OCI-M2 (cell line): Measurements from ENCODE around the gene CPNE5.
A peak's percentile ranks its signal among the peaks of the same experiment; 100 is the strongest.

Experiments
- DNase-seq: peaks from one replicate; lab custom pipeline; 2025; ENCODE audit not compliant: unreplicated experiment; lab: John Stamatoyannopoulos, UW

Gene CPNE5

DNA sequence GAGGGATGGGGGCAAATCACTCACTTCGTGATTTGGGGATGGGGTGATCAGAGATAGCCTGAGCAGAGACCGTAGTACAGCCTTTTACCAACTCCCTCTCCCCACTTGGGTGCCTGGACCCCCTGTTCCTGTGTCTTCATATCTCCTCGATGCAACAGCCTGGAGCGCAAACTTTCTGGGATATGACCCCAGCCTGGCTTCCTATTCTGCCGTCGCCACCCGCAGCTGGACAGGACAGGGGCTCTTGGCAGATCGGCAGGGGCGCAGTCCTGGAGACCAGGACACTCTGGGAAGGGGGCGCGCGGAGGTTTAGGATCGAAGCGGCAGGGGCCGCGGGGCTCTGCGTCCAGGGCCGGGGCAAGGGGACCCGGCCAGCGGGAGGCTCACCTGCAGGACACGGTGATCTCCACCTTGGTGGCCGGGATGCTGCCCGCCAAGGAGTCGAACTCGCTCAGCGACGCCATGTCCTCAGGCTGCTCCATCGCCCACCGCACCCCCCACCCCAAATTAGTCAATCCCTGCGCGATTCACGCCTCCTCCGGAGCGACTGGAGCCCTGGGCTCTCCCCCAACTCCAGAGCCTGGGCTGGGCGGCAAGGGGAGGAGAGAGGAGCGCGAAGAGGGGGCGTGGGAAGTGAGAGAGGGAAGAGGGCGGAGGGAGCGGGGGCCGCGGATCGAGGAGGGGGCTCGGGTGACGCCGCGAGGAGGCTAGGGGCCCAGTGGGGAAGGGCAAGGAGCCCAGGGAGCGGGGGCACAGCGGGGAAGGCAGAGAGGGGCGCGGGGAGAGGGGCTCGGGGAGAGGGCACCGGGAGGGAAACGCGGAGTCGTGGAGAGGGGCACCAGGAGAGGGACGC lies at the start of gene CPNE5:
TSS of gene CPNE5 (minus strand) at position 549 of the 853 bp plus-strand sequence. CDS start at position 482, 67 bp downstream.
- no peak for DNase-seq

DNA sequence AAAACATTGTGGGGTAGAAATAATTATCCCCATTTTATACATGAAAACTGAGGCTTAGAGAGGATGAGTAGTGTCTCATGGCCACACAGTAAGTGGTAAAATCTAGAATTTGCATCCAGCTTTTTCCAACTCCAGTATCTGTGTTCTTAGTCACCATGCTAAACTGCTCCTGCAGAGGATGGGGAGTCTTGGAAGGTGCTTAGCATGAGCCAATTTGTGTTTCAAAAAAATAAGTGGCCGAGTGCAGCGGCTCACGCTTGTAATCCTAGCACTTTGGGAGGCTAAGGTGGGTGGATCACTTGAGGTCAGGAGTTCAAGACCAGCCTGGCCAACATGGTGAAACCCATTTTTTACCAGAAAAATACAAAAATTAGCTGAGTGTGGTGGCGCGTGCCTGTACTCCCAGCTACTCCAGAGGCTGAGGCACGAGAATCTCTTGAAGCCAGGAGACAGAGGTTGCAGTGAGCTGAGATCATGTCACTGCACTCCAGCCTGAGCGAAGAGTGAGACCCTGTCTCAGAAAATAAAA lies 48.9 kb upstream of the CPNE5 start:
- no peak for DNase-seq

DNA sequence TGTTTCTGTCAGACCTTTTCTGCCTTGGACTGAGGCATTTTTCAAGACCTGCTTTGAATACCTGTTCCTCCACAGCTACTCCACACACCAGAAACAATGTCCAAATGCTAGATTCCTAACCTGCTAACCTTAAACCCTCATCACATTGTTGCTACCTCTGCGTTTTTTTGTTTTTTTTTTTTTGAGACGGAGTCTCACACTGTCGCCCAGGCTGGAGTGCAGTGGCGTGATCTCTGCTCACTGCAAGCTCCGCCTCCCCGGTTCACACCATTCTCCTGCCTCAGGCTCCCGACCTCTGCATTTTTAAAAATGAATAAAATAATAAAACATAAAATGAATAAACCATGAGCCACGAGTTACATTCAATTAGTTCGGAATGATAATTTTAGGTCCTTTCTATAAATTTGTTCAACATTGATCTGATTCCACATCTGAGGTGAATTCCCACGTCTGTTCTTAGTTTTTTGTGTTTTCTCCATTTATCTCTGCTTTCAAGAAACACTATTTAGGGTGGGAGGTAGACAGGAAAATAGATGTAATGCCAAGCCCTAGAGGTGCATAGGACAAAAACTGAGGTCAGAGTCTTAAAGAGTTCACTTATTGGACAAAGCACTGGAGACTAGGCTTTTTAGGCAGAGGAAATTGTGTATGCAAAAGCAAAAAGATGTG lies 47.8 kb upstream of the CPNE5 start:
- no peak for DNase-seq

DNA sequence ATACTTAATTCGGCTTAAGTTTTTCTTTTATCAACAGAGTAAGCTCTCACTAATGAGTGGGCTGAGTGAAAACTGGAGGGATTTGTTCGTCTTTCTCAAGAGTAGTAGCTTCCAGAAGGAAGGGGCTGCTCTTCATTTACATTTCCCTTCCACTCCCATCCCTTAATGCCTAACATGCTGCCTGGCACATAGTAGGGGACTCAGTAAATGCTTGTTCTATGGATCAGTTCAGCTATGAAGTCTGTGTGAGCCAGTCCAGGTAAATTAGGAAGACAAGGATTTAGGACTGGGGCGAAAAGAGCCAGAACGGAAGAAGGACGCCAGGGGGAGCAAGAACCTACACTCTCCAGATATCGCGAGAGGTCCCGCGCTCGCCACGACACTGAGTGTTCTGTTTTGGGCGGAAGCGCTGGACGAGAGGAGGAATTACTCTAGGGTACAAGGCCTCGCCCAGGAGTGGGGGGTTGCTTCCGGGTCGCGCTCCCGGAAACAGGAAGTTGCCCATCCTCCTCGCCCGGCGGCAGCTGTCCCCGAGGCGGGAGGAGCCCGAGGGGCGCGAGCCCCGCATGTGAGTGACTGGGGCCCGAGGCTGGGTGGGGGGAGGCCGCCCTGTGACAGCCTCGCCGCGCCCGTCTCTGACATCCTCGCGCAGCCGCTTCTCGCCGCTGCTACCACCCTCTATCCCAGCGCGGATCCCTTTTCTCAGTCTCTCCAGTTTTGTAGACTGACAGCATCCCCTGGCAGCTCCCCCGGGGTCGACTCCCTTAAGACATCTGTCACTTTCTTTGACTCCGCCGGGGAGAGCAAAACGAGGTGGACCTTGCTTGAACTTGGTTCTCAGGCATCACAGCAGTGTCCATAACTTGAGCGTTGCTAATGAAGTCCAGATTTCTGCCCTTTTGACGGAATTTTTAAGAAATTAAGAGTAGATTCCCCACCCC lies 46.5 kb upstream of the CPNE5 start, which contains the start of gene C6orf89:
TSS of gene C6orf89 (plus strand) at position 492 of the 941 bp plus-strand sequence. CDS start 13,493 bp downstream, outside the sequence.
- DNase-seq: peak; percentile 92

DNA sequence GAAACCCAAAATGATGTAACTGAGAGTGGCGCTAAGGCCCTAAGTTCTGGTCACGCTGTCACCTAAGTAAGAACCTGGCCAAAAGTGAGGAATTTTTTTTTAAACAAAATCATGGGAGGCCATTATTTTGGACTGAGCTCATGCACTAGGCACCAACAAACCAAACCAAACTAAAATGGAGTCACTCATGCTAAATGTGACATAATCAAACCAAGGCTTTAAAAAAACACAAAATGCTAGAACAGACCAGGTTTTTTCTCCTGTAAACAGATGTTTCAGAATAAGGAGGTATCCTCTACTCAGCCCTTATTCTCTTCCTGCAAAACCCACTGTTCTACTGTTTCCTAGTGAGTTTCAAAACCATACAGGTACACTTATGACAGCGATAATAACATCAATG lies 45.4 kb upstream of the CPNE5 start:
- DNase-seq: no peak

DNA sequence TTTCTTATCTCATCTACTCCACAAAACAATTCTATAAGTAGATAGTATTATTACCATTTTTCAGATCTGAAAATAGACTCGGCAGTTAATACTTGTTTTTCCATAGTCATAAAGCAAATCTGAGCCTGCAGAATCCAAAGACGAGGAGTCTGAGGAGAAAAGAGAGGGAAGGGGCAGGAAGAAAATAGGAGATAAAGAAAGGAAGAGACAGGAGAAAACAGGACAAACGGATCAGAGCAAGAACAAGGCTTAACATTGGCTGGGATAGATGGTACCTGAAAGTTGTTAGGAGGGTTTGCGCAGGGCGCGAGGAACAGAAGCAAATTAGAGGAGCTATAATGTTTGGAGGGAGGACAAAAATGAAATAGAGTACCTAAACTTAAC lies 36.0 kb upstream of the CPNE5 start:
- no peak for DNase-seq

DNA sequence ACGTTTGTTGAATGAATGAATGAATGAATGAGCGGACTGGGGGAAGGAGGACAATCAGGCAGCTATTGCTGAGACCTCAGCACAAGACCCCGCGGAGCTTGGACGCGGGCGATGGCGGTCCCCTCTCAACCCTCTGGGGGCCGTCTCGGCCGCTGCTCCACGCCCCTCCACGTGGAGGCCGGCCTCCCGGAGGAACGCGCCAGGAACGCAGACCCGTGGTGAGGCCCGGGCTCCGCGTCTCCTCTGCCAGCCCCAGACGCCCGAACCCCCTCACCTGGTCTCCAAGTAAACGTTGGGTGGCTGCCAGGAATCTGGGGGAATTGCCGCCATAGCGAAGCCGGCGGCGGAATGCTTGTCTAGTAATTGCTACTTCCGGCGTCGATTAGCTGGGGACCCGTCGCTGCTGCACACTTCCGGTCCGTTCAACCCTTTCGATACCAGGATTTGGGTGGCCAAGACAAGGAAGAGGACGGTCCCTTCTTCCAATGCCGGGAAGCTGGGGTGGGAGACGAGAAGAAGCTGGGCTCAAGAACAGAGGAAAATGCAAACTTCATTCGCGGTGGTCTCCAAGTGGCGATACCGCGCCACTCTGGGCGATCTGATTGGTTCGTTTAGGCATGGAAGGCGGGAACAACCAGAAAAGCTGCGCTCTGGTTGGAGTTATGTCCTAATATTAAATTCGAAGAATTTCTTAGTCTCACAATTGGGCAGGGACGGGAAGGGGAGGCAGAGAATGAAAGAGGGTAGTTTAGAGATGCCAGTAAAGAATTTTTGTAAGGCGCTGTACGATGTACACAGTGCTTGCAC lies 35.4 kb upstream of the CPNE5 start, which contains the start of gene PPIL1:
TSS of gene PPIL1 (minus strand) at position 361 of the 807 bp plus-strand sequence. CDS start at position 330, 31 bp downstream.
- DNase-seq: peak; percentile 78

DNA sequence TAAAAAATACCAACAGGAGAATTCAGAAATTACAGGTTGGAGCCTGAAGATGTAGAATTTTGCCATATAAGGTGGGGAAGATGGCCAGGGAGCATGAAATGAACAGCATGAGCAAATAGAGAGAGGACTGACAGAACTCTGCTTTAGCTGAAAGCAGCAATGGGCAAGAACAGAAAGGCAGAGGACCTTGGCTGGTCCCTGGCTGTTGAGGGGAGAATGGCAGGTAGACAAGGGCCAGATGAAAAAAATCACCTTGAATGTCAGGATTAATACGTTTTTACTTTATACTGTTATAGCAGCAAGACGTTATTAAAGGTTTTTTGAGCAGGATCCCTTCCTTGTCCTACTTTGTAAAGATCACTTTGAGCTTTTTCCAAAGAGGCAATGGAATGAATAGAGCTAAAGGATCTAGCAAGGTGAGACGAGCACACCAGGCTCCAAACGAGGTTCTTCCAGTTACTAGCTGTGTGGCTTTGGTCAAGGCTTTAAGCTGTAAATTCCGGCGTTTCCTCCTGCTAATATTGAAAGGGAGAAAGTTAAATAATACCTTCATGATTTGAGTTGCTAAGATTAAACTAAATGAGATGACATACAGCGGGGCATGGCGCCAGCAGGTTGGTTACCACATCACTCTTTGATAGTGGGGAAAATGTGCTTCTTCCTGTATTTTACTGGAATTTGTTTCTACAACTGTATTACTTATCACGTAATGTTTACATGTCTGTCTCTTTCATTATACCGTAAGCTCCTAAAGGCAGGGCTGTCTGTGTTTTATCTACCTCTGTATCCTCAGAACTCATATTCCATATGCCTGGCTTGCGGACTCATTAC lies 34.6 kb upstream of the CPNE5 start:
- no peak for DNase-seq

DNA sequence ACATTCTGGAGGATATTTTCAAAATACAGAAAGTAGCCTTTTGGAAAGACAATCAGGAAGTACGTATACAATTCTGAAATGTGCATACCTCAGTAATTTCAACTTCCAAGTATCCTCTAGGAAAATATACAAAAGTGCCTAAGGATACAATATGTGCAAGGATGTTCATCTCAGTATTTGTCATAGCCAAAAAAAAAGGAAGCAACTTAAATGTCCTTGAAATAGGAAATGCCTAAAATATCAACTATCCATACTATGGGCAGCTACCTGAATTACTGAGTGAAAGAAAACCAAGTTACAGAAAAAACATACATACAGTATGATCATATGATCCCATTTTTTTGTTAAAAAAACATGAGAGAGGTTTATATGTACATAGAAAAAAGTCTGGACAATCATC lies 33.9 kb upstream of the CPNE5 start:
- DNase-seq: no peak

DNA sequence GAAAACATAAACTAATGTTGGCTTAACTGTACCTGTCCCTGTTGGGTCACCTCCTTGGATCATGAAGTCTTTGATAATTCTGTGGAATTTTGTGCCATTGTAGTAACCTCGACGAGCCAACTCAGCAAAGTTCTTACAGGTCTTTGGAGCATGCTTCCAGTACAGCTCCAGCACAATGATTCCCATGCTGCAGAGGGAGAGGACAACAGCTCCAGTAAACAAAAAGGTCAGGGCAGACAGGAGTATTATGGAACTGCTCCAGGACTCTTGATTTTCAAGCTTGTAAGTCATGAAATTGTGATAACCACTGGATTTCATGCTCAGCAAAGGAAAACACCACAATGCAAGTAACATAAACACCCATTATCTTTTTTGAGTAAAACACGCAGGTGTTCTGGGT lies 32.4 kb upstream of the CPNE5 start:
- no peak for DNase-seq

DNA sequence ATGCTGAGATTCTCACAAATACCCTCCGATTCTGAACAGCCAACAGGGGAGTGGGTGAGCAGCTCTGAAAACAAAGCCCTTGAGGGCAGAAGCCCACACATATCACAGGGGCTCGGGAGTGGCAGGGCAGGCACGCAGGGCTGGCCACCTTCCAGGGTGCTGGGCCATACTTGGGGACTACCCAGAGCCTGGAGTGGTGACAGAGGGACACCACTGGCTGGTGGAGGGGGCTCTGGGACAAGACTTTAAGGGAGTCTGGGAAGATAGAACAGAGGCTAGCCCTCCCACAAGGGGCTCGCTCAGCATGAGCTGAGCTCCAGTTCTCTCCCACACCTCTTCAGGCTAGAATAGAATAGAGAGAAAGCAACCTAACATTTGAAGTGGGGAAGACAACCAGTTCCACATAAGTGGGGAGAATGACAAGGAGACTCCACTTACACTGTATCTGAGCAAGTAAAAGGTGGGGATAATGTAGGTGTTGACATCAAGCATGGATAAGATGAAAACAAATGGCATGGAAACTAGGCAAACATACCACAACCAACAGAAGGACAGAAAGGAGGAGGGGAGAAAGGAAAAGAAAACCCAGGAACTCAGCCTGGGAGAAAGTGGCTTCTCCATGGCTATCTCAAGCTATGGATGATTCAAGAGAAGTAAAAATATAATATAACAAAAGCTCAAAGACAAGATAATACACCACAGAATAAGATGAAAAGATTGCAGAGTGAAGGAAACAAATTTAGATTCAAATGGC lies 28.4 kb upstream of the CPNE5 start:
- DNase-seq: no peak

DNA sequence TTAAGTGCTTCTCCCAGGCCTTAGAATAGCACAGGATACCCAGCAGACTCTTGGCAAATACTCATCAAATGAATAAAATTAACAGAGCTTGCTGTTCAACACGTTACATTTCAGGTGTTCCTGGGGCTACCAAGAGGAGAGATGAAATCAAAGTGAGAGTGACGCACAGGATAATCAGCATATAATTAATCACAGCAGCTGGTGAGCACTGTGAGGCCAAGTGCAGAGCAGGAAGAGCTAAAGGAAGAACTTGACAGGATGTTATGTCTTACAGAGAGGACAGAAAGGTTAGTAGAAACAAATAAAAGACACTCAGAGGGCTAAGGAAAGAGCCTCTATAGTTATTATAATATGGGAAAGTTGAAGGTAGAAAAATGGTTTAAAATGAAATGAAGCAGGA lies 26.6 kb upstream of the CPNE5 start:
- DNase-seq: no peak

DNA sequence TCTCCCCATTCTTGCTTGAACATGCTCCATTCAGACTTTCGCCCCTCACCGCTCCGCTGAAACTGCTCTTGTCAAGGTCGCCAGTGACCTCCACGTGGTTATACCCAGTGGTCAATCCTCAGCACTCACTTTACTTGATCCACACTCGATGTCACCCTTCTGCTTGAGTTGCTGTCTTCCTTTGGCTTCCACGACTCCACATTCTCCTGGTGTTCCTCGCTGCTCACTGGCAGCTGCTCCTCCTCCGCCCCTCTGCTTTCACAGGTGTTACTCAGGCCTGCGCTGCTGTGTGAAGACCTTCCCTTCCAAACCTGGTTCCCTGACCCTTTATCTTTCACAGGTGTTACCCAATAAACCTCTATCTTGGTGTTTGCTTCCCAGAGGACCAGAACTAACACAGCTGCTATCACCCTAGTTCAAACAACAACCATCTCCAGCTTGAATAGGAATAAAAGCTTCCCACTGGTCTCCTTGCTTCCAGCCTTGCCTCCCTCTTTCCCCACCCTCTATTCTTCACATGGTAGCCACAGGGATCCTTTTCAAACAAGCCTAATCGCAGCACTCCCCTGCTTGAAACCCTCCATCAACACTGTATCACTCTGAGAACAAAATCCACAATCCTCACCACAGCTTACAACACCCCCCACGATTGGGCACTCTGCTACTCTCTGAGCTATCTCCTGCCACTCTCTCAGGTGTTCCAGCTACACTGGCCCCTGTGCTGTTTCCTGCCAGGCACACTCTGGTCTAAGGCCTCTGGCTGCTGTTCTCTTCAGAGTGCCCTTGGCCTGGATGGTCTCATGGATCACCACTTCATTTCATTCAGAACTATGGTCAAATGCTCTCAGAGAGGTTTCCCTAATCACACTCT lies 24.7 kb upstream of the CPNE5 start:
- DNase-seq: no peak

DNA sequence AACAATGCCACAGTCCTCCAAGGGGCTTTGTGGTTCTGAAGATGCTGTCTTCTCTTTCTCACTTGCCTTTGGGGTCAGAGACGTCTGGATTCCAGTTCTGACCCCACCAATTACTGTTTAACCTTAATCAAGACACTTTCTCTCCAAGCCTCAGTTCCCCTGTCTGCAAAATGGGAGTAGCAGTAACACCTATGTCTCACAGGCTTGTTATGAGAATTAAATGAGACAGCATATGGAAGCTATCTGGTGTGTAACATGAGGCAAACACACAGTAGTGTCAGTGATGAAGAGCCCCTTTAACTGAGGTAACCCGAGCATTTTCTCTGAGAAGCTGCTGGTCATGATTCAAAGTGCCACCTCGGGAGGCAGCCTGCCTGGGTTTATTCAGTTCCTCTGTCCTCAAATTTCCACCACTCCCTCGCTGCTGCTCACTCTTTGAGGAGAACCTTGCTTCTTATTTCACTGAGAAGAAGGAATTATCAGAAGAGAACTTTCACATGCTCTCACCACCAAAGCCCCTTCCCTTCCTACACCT lies 23.7 kb upstream of the CPNE5 start:
- no peak for DNase-seq

DNA sequence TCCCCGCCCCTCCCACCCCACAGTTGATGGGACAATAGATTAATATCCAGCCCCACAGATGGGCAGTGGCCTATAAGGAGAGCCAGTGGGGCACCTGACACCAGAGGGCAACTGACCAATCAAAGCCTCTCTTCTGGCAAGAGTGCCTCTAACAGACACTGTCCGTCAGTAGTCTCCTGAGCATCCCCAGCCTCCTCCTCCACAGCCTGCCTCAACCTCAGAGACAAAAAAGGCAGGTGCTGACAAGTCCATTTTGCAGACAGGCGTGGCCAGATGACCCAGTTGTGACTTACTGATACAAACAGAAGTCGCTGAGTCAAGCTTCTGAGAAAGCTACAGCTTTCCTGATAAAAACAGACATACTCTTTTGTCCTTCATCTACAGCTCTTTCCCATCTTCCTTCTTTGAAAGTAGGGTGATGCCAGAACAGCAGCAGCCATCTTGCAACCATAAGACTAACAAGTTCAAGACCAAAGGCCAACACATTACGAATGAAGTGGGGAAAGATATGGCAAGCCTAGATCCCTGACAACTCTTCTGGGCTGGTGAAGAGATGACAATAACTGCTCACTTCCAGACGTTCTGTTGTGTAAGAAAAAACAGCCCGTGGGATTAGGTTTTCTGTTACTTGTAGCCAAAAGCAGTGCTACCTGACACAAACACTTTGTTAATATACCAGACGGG lies 23.1 kb upstream of the CPNE5 start:
- no peak for DNase-seq

DNA sequence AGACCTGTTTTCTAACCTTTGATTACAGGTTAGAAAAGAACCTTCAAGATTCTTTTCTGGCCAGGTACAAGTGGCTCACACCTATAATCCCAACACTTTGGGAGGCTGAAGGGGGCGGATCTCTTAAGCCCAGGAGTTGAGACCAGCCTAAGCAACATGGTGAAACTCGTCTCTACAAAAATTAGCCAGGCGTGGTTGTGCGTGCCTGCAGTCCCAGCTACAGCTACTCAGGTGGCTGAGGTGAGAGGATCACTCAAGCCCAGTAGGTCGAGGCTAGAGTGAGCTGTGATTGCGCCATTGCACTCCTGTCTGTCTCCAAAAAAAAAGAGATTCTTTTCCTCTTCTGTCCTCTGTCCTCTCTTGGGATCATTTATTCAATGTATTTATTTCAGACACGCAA lies 20.9 kb upstream of the CPNE5 start:
- DNase-seq: no peak
